ENCODE data around the gene PKD1L1. TPM values are rescaled to one million over a fixed set of nuclear protein-coding genes. Genes with fewer than 3 reads are reported as not detected.
"Not testable (repeated sequence)": the region's sequence is repeated elsewhere in the genome, so short reads cannot be mapped to it uniquely, and the experiment has no call there.

The PKD1L1 gene
- total and polyA plus RNA-seq, 12 donors = 0.11 to 1.0 (median 0.17) TPM; not detected in 1

DNA sequence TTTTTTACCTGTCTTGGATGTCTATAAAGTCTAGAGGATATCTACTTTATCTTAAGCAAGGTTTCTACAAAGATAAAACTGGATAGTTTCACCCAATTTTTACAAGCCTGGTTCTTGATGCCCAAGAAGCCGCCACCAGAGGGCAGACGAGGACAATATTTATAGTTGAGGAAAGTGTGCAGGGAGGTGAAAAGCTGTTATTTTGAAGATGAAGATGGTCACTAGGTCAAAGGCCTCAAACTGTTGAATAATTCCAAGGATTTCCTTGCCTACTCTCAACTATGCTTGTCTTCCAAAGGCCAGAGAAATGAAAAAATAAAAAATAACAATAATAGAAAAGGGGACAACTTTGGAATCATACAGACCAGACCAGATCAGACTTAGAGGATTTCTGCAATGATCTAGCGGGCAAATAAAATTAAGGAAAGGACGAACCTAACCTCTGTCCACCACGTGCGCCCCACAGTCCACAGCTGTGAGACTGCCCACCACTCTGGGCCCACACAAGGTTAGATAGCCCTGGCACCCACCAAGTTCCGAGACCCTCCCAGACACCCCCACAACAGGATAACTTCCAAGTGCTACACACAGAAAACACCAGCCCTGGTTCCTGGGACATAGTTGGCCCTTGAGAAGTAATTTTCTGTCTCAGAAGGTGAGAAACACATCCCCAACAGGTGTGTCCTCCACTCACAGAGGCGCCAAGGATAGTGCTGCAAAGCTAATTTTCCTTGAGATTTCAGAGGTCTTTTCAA is 2.8 kb downstream of the PKD1L1 start:
- no peak overlapping the region for H3K27ac ChIP-seq
- DNase-seq = peak; percentile 72 to 94 (median 85)
- no peak for TF ChIP-seq POLR2A (IDR thresholded peaks at IDR 0.05)
- TF ChIP-seq, protein P1, sequence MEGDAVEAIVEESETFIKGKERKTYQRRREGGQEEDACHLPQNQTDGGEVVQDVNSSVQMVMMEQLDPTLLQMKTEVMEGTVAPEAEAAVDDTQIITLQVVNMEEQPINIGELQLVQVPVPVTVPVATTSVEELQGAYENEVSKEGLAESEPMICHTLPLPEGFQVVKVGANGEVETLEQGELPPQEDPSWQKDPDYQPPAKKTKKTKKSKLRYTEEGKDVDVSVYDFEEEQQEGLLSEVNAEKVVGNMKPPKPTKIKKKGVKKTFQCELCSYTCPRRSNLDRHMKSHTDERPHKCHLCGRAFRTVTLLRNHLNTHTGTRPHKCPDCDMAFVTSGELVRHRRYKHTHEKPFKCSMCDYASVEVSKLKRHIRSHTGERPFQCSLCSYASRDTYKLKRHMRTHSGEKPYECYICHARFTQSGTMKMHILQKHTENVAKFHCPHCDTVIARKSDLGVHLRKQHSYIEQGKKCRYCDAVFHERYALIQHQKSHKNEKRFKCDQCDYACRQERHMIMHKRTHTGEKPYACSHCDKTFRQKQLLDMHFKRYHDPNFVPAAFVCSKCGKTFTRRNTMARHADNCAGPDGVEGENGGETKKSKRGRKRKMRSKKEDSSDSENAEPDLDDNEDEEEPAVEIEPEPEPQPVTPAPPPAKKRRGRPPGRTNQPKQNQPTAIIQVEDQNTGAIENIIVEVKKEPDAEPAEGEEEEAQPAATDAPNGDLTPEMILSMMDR (IDR thresholded peaks at IDR 0.05) = peak; percentile 53 to 85 (median 74)
- no peaks in the 10 kb centered on the region for H3K9me3 ChIP-seq (replicated peaks in 1 of 3)
- WGBS, 4 donors = 43 to 48% (median 46%) methylated on average over 8 of the region's 8 CpGs
- no peaks in the 10 kb centered on the region for H3K27me3 ChIP-seq
- no peaks in the 10 kb centered on the region for H3K36me3 ChIP-seq (replicated peaks in 1 of 2)
- intact Hi-C loops (cut with DNase I) = loop anchor here (5.0 to 10.0 kb wide), 3 partner anchors 159 to 207 kb away; no protein-coding TSS in a partner anchor
- peaks cover 10 to 16% of the 10 kb centered on the region in 2 donors for H3K4me1 ChIP-seq (replicated peaks in 1 of 2)
- no peak overlapping the region for H3K4me3 ChIP-seq

DNA sequence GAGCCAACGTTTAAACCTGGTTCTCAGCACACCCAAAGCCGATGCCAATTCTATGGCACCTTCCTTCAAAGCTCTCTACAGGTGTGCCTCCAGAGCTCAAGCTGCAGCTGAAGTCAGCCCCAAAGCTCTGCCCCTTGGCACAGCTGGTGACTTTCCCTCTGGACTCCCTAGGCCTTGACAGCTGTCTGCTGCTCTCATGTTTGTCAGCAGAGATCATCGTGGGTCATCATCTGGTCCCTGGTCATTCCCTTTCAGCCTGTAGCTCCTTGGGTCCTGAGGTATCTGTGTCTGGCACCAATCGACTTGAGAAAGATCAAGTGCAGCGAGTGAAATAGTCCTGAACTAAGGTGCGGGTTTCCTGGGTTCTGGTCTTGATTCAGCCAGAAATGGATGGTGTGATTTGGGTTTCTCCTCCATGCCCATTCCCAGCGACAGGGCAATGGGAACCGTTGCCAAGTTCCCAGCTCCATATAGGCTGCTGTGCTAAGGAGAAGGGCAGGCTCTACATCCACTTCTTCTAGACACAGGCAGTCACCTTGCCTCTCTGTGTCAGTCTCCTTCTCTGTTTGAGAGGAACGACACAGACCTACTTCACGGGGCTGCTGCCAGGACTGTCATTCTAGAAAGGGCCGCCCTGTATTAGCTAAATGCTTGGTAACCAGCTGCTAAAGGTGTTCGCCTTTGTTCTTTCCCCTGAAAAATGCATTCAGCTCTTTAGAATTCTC is 3.6 kb downstream of the PKD1L1 start:
- Histone ChIP-seq H3K27ac (no peak overlapping the region), H3K9me3 (replicated peaks in 1 of 3) (no peaks in the 10 kb centered on the region), H3K27me3 (no peaks in the 10 kb centered on the region), H3K4me1 (replicated peaks in 1 of 2) (peaks cover 10 to 21% of the 10 kb centered on the region in 2 donors), H3K36me3 (replicated peaks in 1 of 2) (no peaks in the 10 kb centered on the region), H3K4me3 (no peak overlapping the region)
- intact Hi-C loops (cut with DNase I) = loop anchor here (5.0 to 10.0 kb wide), 3 partner anchors 160 to 208 kb away; no protein-coding TSS in a partner anchor
- no peak for TF ChIP-seq POLR2A (IDR thresholded peaks at IDR 0.05)
- TF ChIP-seq, protein P1 (IDR thresholded peaks at IDR 0.05) = no peak
- DNase-seq = no peak
- WGBS, 4 donors = 71 to 74% (median 72%) methylated on average over 10 to 12 of the region's 12 CpGs

DNA sequence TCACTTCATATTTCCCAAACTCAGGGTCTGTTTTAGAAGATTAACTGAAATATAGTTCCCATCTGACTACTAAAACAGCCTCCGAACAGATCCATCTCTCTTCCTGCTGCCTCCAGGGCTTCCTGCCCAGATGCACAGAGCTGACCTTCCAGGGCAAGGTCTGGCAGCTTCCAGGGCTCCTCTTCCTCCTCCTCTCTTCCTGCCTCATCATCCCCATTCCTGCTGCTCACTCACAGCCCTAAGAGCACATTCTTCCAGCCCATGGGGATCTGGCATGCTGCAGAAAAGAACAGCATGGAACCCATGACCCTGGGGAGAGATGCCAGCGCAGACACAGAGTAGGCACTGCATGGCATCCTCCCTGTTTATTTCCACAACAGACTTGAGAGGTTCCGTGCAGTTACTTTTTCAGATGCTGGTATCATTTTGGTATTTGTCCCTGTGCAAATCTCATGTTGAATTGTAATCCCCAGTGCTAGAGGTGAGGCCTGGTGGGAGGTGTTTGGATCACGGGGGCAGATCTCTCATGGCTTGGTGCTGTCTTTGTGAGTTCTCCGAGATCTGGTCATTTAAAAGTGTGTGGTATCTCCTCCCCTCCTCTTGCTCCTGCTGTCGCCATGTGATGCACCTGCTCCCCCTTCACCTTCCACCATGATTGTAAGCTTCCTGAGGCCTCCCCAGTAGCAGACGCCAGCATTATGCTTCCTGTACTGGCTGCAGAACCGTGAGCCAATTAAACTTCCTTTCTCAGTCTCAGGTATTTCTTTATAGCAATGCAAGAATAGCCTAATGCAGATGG is 4.4 kb downstream of the PKD1L1 start:
- no peaks in the 10 kb centered on the region for H3K9me3 ChIP-seq (replicated peaks in 1 of 3)
- H3K27ac ChIP-seq = no peak overlapping the region
- H3K36me3 ChIP-seq (replicated peaks in 1 of 2) = no peaks in the 10 kb centered on the region
- WGBS, 4 donors = 83 to 84% (median 83%) methylated on average over 8 of the region's 8 CpGs
- intact Hi-C loops (cut with DNase I) = loop anchor here in 1 of 2 donors (10.0 kb wide), 1 partner anchor 161 kb away; no protein-coding TSS in a partner anchor
- TF ChIP-seq POLR2A (IDR thresholded peaks at IDR 0.05) = no peak
- TF ChIP-seq, protein P1 (IDR thresholded peaks at IDR 0.05) = no peak
- no peak overlapping the region for H3K4me3 ChIP-seq
- H3K27me3 ChIP-seq = no peaks in the 10 kb centered on the region
- peaks cover 10 to 21% of the 10 kb centered on the region in 2 donors for H3K4me1 ChIP-seq (replicated peaks in 1 of 2)
- DNase-seq = no peak

DNA sequence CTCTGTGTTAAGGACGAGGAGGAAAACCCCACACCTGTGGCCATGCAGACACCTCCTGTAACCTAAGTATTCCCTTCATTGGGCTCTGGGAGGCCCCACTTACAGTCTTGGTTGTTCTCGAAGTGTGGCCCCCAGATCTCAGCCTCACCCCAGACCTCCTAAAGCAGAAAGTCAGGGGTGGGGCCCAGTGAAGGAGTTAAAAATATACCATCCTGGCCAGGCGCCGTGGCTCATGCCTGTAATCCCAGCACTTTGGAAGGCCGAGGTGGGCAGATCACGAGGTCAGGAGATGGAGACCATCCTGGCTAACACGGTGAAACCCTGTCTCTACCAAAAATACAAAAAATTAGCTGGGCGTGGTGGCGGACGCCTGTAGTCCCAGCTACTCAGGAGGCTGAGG is 5.6 kb downstream of the PKD1L1 start:
- not testable (repeated sequence) for H3K4me3 ChIP-seq; H3K27ac ChIP-seq; DNase-seq; H3K27me3 ChIP-seq; H3K36me3 ChIP-seq (replicated peaks in 1 of 2); H3K9me3 ChIP-seq (replicated peaks in 1 of 3)
- H3K4me1 ChIP-seq (replicated peaks in 1 of 2) = peaks cover 10 to 21% of the 10 kb centered on the region in 2 donors
- WGBS, 4 donors = 83 to 98% (median 91%) methylated on average over 10 of the region's 10 CpGs
- intact Hi-C loops (cut with DNase I) = loop anchor here in 1 of 2 donors (10.0 kb wide), 1 partner anchor 162 kb away; no protein-coding TSS in a partner anchor

Measured in adrenal gland (tissue), 12 donors.